Memory B cell (primary cell): ENCODE data around the gene SNRPB.

Experiments
- ATAC-seq: fragments of 150-1000 bp; cut with Tn5 transposase; 2 replicates; pipeline ENCODE4 v1.10.0; 2021; ENCODE audit warnings: low read depth, mild to moderate bottlenecking, moderate library complexity
- DNase-seq, 2 donors: peaks; one replicate each; pipeline ENCODE4 v3.0.0; 2022; ENCODE audit warnings: low spot score in 2 of 2
- H3K27ac Mint-ChIP-seq: one replicate; pipeline ENCODE4 v1.8.0; 2022; ENCODE audit warnings: mild to moderate bottlenecking, moderate library complexity, mixed read lengths
- H3K27me3 Mint-ChIP-seq: one replicate; pipeline ENCODE4 v1.8.0; 2022; ENCODE audit warnings: mixed read lengths
- H3K36me3 Mint-ChIP-seq: one replicate; pipeline ENCODE4 v1.8.0; 2022; ENCODE audit warnings: mild to moderate bottlenecking, mixed read lengths
- H3K4me1 Mint-ChIP-seq: one replicate; pipeline ENCODE4 v1.8.0; 2022; ENCODE audit warnings: mixed read lengths
- H3K4me3 Mint-ChIP-seq: one replicate; pipeline ENCODE4 v1.8.0; 2022; ENCODE audit warnings: mild to moderate bottlenecking, moderate library complexity, mixed read lengths
- H3K9me3 Mint-ChIP-seq: one replicate; pipeline ENCODE4 v1.8.0; 2022; ENCODE audit warnings: mixed read lengths

SNRPB gene

DNA sequence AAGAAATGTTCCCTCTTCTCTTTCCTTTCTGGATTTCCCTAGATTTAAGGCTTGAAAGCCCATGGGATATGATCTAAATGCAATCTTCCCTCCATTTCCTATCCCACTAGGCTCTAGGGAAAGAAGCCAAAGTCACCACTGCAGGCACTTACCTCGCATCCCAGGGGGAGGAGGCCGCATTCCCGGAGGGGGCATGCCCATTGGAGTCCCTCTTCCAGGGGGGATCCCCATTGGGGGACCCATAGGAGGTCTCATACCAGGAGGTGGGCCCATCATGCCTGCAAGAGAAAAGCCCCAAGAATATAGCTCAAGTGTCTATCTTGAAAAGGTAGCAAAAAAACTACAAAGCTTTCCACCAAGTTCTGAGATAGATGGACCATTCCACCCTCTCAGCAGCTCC lies 8.1 kb downstream of the SNRPB start:
- Mint-ChIP-seq H3K27me3 (no peaks in the 10 kb centered on the region), H3K36me3 (peaks cover 52% of the 10 kb centered on the region), H3K9me3 (no peaks in the 10 kb centered on the region), H3K4me3 (no peak overlapping the region), H3K4me1 (peaks cover 10% of the 10 kb centered on the region), H3K27ac (no peak overlapping the region)
- DNase-seq (no peak), ATAC-seq (no peak)

DNA sequence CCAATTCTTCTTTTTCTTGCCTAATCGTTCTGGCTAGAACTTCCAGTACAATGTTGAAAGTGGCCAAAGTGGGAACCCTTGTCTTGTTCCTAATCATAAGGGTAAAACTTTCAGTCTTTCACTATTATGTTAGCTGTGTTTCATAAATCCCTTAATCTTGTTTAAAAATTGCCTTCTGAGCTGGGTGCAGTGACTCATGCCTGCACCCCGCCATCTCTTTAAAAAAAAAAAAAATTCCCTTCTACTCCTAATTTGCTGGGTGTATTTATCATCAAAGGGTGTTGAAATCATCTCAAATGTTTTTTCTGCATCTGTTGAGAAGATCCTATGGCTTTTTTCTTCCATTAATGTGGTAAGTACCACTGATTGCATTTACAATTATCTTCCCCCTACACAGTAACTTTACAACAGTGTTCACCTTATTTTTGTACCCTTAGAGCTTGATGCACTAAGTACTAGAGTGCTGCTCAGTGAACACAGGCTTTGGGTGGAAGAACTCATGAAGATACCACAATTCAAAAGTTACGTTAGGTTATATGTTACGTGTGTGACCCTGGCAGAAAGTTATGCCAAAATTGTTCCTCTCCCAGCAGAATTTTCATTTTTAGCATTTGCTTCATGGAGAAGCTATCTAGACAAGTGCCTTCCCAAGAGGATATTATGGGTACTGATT lies 9.7 kb downstream of the SNRPB start:
- H3K4me1 Mint-ChIP-seq, result peaks cover 4% of the 10 kb centered on the region
- ATAC-seq (no peak), DNase-seq (no peak)
- peak overlapping the region; percentile 62 for H3K27ac Mint-ChIP-seq
- no peak overlapping the region for H3K4me3 Mint-ChIP-seq
- H3K36me3 Mint-ChIP-seq, result peaks cover 43% of the 10 kb centered on the region
- H3K27me3 Mint-ChIP-seq, result no peaks in the 10 kb centered on the region
- H3K9me3 Mint-ChIP-seq, result no peaks in the 10 kb centered on the region

DNA sequence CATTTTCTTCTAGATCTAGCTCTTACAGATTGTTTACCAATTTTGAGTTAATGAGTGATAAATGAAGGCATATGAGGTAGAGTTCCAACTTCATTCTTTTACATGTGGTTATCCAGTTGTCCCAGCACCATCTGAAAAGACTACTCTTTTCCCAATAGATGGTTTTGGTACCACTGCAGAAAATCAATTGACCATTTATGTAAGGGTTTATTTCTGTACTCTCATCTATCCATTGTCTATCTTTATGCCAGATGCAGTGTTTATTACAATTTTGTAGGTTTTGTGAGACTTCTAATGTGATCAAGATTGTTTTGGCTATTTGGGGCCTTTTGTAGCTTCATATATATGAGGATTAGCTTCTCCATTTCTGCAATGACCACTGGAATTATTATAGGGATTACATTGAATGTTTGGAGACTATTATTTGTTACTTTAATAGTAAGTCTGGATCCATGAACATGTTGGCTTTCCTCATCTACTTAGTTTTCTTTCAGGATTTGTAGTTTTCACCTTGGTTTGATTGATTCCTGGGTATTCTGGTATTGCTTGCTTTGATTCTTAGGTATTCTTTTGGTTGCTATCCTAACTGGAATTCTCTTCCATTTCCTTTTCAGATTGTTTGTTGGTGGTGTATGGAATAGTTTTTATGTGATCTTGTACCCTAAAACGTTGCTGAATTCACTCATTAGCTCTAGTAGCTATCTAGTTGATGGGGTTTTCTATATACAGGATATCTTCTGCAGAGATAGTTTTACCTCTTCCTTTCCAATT lies 10.4 kb downstream of the SNRPB start:
- Mint-ChIP-seq H3K36me3 (peaks cover 37% of the 10 kb centered on the region), H3K9me3 (no peaks in the 10 kb centered on the region), H3K4me1 (no peaks in the 10 kb centered on the region), H3K4me3 (no peak overlapping the region), H3K27ac (peak overlapping the region; percentile 62), H3K27me3 (no peaks in the 10 kb centered on the region)
- ATAC-seq (no peak), DNase-seq (no peak)

DNA sequence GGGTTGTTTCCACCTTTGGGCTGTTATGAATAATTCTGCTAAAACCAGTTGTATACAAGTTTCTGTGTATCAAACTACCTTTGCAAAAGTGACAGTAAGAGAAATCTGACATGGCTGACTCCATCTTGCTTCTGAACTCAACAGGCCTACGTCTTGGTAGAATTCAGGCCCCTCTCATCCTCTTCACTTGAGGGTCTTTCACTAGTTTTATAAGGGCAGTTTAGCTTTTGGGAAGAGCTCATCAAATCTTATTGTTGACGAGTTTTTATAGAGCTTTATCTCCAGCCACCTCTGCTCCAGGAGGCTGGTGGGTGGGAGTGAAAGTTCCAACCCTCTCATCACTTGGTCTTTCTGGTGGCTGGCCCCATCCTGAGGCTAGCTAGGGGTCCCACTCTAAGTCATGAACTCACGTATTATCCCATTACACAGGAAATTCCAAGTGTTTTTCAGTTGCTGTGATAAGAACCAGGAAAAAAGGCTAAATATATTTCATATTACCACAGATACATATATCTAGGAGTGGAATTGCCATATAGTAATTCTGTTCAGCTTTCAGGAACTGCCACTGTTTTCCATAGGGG lies 11.6 kb downstream of the SNRPB start:
- no peak for DNase-seq
- Mint-ChIP-seq H3K4me1 (no peaks in the 10 kb centered on the region), H3K27me3 (no peaks in the 10 kb centered on the region), H3K27ac (no peak overlapping the region), H3K36me3 (peaks cover 34% of the 10 kb centered on the region), H3K9me3 (no peaks in the 10 kb centered on the region), H3K4me3 (no peak overlapping the region)
- ATAC-seq, result no peak

DNA sequence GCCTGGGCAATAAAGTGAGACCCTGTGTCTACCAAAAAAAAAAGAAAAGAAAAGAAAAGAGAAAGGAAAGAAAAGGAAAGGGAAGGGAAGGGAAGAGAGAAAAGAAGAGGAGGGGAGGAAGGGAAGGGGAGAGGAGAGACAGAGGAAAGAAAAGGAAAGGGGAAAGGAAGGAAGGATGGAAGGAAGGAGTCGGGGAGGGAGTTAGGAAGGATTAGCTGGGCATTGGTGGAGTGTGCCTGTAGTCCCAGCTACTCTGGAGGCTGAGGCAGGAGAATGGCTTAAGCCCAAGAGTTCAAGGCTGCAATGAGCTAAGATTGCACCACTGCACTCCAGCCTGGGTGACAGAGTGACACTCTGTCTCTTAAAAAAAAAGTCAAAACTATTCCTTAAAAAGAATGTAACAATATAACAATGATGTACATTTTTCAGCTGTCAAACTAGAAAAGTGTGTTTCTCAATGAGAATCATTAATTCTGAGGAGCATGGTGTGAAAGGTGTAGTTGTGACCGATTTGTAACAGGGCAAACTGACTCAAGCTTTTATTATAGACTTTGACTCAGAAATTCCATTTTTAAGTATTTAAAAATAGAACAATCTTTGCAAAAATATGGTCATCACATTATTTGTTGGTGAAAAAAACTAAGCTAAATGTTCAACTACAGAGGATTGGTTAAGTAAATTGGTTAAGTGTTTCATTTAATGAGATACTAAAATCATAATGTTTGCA lies 14.7 kb downstream of the SNRPB start:
- H3K4me1 Mint-ChIP-seq, result no peaks in the 10 kb centered on the region
- no peak overlapping the region for H3K27ac Mint-ChIP-seq
- no peak for DNase-seq
- H3K36me3 Mint-ChIP-seq, result peaks cover 14% of the 10 kb centered on the region
- no peak overlapping the region for H3K4me3 Mint-ChIP-seq
- H3K27me3 Mint-ChIP-seq, result no peaks in the 10 kb centered on the region
- H3K9me3 Mint-ChIP-seq, result no peaks in the 10 kb centered on the region
- no peak for ATAC-seq

DNA sequence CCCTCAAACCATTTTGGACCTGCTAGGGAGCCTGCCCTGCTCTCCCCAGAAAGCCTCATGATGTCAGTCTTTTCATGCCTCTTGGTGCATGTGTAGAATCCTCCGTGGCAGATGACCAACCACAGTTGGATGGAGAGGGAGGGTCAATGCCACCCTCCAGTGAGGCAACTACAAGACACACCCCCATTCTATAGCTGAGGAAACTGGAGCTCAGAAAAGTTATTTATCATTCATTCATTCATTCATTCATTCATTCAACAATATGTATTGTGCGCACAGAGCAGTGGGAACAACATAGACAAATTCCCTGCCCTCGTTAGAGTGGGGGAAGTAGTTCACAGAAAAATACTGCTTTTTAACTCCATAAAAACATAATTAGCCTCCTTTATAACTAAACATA lies 16.8 kb downstream of the SNRPB start:
- DNase-seq (no peak), ATAC-seq (no peak)
- Mint-ChIP-seq H3K27me3 (no peaks in the 10 kb centered on the region), H3K27ac (no peak overlapping the region), H3K4me1 (no peaks in the 10 kb centered on the region), H3K9me3 (no peaks in the 10 kb centered on the region), H3K36me3 (peaks cover 2% of the 10 kb centered on the region), H3K4me3 (no peak overlapping the region)

DNA sequence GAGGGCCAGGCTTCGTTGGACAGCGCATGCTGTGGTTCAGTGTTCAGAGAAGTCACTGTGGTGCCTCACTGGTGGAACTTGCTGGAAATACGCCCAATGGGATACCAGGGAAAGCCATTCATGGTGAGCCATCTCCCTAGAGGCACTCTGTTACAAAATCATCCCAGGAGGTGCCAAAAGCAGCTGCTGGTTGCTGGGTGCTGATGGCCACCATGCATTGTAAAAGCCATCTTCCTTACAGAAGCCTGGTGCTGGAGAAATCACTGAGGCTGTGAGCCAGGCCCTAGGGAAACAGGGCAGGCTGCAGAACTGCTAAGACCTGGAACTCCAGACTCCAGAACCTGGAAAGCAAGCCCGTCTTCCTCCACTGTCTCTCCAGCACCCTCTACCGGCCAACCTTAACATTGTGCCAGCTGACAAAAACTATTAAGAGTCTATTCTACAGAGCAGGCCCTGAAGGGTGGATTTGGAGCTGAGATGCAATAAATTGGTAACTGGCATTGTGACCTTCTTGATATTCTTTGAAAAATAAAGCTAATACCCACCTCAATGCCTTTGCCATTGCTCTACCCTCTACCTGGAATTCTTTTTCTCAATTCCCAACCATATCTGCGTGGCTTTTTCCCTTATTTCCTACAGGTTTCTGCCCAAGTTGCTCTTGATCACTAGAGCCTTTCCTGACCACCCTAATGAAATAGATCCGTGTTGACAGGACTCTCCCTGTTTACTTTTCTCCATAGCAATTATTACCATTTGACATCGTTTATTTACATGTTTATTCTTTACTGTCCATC lies 18.5 kb downstream of the SNRPB start:
- Mint-ChIP-seq H3K4me1 (no peaks in the 10 kb centered on the region), H3K36me3 (no peaks in the 10 kb centered on the region), H3K27ac (no peak overlapping the region), H3K4me3 (no peak overlapping the region), H3K9me3 (no peaks in the 10 kb centered on the region), H3K27me3 (no peaks in the 10 kb centered on the region)
- ATAC-seq, result peak; percentile 42
- DNase-seq, result peak; percentile 58 to 63

DNA sequence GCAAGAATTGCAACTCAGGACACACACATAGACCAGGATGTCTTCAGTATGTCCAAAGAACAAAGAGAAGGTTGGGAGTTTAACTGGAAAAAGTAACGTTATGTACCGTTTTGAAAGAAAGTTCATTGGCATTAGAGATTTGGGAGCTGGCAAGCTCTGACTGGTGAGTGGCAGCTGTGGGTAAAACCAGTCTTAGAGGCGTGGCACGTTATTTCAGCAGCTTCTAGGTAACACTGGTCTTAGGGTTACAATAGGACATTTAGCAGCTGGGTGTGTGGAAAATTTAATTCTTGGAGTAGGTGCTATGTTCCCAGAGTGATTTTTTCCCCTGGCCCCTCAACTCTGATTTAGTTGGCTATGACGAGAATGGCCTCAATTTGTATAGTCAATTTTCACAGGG lies 19.2 kb downstream of the SNRPB start:
- Mint-ChIP-seq H3K27ac (no peak overlapping the region), H3K4me1 (no peaks in the 10 kb centered on the region), H3K27me3 (no peaks in the 10 kb centered on the region), H3K9me3 (no peaks in the 10 kb centered on the region), H3K4me3 (no peak overlapping the region), H3K36me3 (no peaks in the 10 kb centered on the region)
- no peak for ATAC-seq
- no peak for DNase-seq

DNA sequence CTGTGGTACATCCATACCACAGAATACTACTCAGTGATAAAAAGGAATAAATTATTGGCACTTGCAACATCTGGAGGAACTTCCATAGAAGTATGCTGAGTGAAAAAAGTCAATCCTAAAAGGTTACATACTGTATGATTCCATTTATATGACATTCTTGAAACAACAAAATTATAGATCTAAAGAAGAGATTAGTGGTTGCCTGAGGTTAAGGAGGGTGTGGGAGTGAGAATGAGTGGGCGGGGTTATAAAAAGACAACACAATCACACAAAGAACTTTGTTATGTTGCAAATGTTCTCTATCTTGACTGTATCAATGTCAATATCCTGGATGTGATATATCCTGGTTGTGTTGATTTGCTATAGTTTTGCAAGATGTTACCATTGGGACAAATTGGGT lies 21.2 kb downstream of the SNRPB start:
- Mint-ChIP-seq H3K9me3 (no peaks in the 10 kb centered on the region), H3K4me3 (no peak overlapping the region), H3K27me3 (peaks cover 2% of the 10 kb centered on the region), H3K4me1 (no peaks in the 10 kb centered on the region), H3K36me3 (peaks cover 2% of the 10 kb centered on the region), H3K27ac (no peak overlapping the region)
- ATAC-seq, result no peak
- DNase-seq, result no peak

DNA sequence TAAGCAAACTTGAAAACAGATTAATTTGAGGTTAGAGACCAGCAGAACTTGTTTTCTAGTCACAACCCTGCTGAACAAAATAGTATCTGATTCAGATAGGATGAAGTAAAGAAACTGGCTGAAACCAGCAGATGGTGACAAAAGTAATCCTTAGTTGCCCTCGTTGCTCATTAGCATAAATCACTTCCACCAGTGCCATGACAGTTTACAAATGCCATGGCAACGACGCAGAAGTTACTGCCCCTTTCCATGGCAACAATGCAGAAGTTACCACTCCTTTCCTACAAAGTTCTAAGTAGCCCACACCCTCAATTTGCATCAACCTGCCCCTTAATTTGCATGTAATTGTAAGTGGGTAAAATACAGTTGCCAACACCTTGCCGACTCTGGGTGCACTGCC lies 23.7 kb downstream of the SNRPB start:
- no peaks in the 10 kb centered on the region for H3K9me3 Mint-ChIP-seq
- ATAC-seq, result peak; percentile 37
- no peak overlapping the region for H3K27ac Mint-ChIP-seq
- H3K4me1 Mint-ChIP-seq, result no peaks in the 10 kb centered on the region
- no peak overlapping the region for H3K4me3 Mint-ChIP-seq
- peaks cover 2% of the 10 kb centered on the region for H3K36me3 Mint-ChIP-seq
- H3K27me3 Mint-ChIP-seq, result peaks cover 2% of the 10 kb centered on the region
- no peak for DNase-seq

DNA sequence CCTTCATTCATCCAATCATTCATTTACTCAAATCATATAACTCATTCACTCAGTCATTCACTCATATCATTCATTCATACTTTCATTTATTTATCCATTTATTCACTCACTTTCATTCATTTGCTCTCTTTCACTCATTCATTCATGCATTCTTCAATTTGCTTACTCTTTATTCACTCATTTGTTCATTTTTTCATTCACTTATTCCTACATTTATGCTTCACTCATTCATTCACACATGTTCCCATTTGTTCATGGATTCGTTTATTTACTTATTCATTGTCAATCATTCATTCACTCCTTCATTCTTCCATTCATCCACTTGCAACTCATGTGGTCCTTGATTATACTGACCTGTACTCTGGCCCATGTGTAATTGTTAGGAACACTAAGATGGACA lies 39.4 kb downstream of the SNRPB start:
- H3K36me3 Mint-ChIP-seq, result no peaks in the 10 kb centered on the region
- H3K4me1 Mint-ChIP-seq, result peaks cover 3% of the 10 kb centered on the region
- peaks cover 11% of the 10 kb centered on the region for H3K27me3 Mint-ChIP-seq
- H3K27ac Mint-ChIP-seq, result no peak overlapping the region
- ATAC-seq (no peak), DNase-seq (no peak)
- no peak overlapping the region for H3K4me3 Mint-ChIP-seq
- H3K9me3 Mint-ChIP-seq, result peaks cover 2% of the 10 kb centered on the region

DNA sequence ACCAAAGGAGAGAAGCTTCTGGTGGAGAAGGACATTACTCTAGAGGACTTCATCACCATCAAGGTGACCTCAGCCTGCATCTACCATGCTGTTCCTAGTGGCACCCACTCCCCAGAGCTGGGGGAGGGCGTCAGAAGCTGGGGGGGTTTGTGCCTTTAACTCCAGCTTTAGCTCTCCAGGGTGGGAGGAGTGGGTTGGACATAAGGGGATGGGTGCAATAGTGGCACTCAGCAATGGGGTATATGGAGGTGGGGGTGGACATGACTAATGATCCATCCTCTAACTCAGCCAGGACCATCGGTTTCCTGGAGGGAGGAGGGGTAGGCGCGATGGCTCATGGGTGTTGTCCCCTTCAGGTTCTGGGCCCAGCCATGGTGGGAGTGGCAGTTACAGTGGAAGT lies 40.1 kb downstream of the SNRPB start:
- Mint-ChIP-seq H3K4me3 (no peak overlapping the region), H3K27ac (no peak overlapping the region), H3K4me1 (peaks cover 3% of the 10 kb centered on the region), H3K36me3 (no peaks in the 10 kb centered on the region), H3K27me3 (peaks cover 10% of the 10 kb centered on the region), H3K9me3 (peaks cover 2% of the 10 kb centered on the region)
- ATAC-seq, result no peak
- DNase-seq, result no peak

DNA sequence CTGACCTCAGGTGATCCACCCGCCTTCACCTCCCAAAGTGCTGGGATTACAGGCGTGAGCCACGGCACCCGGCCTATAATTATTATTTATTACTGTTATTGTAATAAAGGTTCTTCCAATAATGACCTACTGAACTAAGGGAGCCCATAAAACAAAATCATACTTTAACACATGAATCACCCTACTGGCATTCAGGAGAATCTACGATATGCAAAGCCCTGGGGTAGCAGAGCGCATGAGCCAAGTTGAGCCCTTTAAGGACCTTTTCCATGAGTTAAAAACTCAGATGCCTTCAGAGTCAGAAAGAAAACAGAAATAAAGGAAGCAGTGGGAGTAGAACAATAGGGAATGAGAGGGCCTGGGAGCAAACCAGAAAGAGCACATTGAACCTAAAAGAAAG lies 41.5 kb downstream of the SNRPB start:
- peaks cover 2% of the 10 kb centered on the region for H3K9me3 Mint-ChIP-seq
- no peaks in the 10 kb centered on the region for H3K36me3 Mint-ChIP-seq
- no peak overlapping the region for H3K27ac Mint-ChIP-seq
- peaks cover 3% of the 10 kb centered on the region for H3K4me1 Mint-ChIP-seq
- peaks cover 10% of the 10 kb centered on the region for H3K27me3 Mint-ChIP-seq
- ATAC-seq, result no peak
- H3K4me3 Mint-ChIP-seq, result no peak overlapping the region
- DNase-seq, result no peak
